Keratinocyte (primary cell): ENCODE data around the gene SAMD14. TPM values are rescaled to one million over a fixed set of nuclear protein-coding genes. Genes with fewer than 3 reads are reported as not detected.

Experiments used
- DNase-seq: peaks from one replicate; pipeline ENCODE4 v3.0.0-alpha.2; 2011; ENCODE audit warnings: low read depth, missing footprints, low spot score
- FAIRE-seq: peaks from 2 replicates; lab custom pipeline; 2011; peaks lifted over from hg19 to GRCh38; lab: Jason Lieb, UNC
- H2AFZ ChIP-seq: 2 replicates; pipeline ENCODE4 v1.6.0; 2012; ENCODE audit warnings: low read length, control low read depth, inconsistent platforms; ENCODE audit not compliant: control insufficient read depth
- H3K27ac ChIP-seq: 2 replicates; pipeline ENCODE4 v1.5.1; 2011; ENCODE audit warnings: low read length; ENCODE audit not compliant: control insufficient read depth, insufficient read depth
- H3K27me3 ChIP-seq: 3 replicates; pipeline ENCODE4 v1.6.0; 2011; ENCODE audit warnings: low read length; ENCODE audit not compliant: control insufficient read depth, insufficient read depth; ENCODE audit errors: extremely low read depth
- H3K36me3 ChIP-seq, 2 experiments: 2 replicates in 1 of 2; 3 replicates in 1 of 2; pipeline ENCODE4 v1.5.1; 2011; ENCODE audit warnings: low read length in 2 of 2, mild to moderate bottlenecking in 1 of 2; ENCODE audit not compliant: control insufficient read depth in 2 of 2, insufficient read depth in 2 of 2; ENCODE audit errors: extremely low read depth in 1 of 2
- H3K4me1 ChIP-seq: 3 replicates; pipeline ENCODE4 v1.5.1; 2011; ENCODE audit warnings: low read length; ENCODE audit not compliant: control insufficient read depth, insufficient read depth; ENCODE audit errors: extremely low read depth
- H3K4me2 ChIP-seq: 3 replicates; pipeline ENCODE4 v1.6.0; 2011; ENCODE audit warnings: low read depth, low read length; ENCODE audit not compliant: control insufficient read depth, insufficient read depth; ENCODE audit errors: extremely low read depth
- H3K4me3 ChIP-seq, 3 experiments: fragments of 200-600 bp in 1 of 3; sonication (generic) in 1 of 3; 2 replicates in 2 of 3; 3 replicates in 1 of 3; pipeline ENCODE4 v1.5.1; 2011 to 2016; ENCODE audit warnings: low read length in 3 of 3, mild to moderate bottlenecking in 3 of 3, control low read depth in 2 of 3, inconsistent platforms in 1 of 3, low read depth in 1 of 3, mixed read lengths in 1 of 3, mixed run types in 1 of 3, moderate library complexity in 1 of 3; ENCODE audit not compliant: control insufficient read depth in 2 of 3, insufficient read depth in 2 of 3; ENCODE audit errors: extremely low read depth in 1 of 3
- H3K79me2 ChIP-seq: 2 replicates; pipeline ENCODE4 v1.6.0; 2012; ENCODE audit warnings: low read length; ENCODE audit not compliant: control insufficient read depth, insufficient read depth
- H3K9ac ChIP-seq: 3 replicates; pipeline ENCODE4 v1.6.0; 2011; ENCODE audit warnings: low read length; ENCODE audit not compliant: control insufficient read depth, insufficient read depth; ENCODE audit errors: extremely low read depth
- H3K9me1 ChIP-seq: 3 replicates; pipeline ENCODE4 v1.6.0; 2011; ENCODE audit warnings: low read length; ENCODE audit not compliant: control insufficient read depth, insufficient read depth; ENCODE audit errors: extremely low read depth
- H3K9me3 ChIP-seq: 2 replicates; pipeline ENCODE4 v1.5.1; 2012; ENCODE audit warnings: low read depth, low read length; ENCODE audit not compliant: control insufficient read depth
- H4K20me1 ChIP-seq: 3 replicates; pipeline ENCODE4 v1.6.0; 2011; ENCODE audit warnings: low read length; ENCODE audit not compliant: control insufficient read depth, insufficient read depth; ENCODE audit errors: extremely low read depth
- CTCF ChIP-seq, 3 experiments: IDR thresholded peaks in 1 of 3; conservative IDR thresholded peaks in 1 of 3; optimal IDR thresholded peaks in 1 of 3; 2 replicates in 2 of 3; 3 replicates in 1 of 3; pipeline versions ENCODE3 to v1.5.1; 2011; ENCODE audit warnings: low read length in 3 of 3, mild to moderate bottlenecking in 3 of 3, moderate library complexity in 2 of 3, control low read depth in 1 of 3, inconsistent platforms in 1 of 3; ENCODE audit not compliant: insufficient read depth in 2 of 3; ENCODE audit errors: extremely low read depth in 1 of 3
- EZH2 ChIP-seq: IDR thresholded peaks from one replicate; pipeline ENCODE4 v1.6.1; 2012; ENCODE audit warnings: inconsistent platforms, mild to moderate bottlenecking, low read length, moderate library complexity
- dilution Hi-C: fragments of 300-500 bp; cut with MboI; formaldehyde crosslinking; loops from one replicate; pipeline ENCODE4 v1.7.0; 2020; ENCODE audit warnings: low sequenced_read_pairs; ENCODE audit not compliant: extremely low pct_ligation_motif_present
- polyA plus RNA-seq, 5 experiments: library from polyadenylated mRNA; depleted of rRNA in 3 of 5; stranded (reverse) in 3 of 5; stranded (forward) in 1 of 5; unstranded in 1 of 5; fragments of >200 nt; gene quantifications; 1 replicate in 1 of 5; 2 replicates in 3 of 5; 3 replicates in 1 of 5; pipeline versions ENCODE4 v1.2.1 to v1.2.3, GENCODE V29; 2011 to 2012; ENCODE audit warnings: missing spikeins in 2 of 5, low read depth in 1 of 5, low replicate concordance in 1 of 5

SAMD14 gene
- polyA plus RNA-seq, 1 donor (not counting 4 experiments of a cell fraction or from before 2014, with no cell fraction given), result not detected

GRCh38 chr17:50167371-50167770 lies 37.4 kb upstream of the SAMD14 start:
- H3K36me3 ChIP-seq, result no peaks in the 10 kb centered on the region
- no peak overlapping the region for H3K9ac ChIP-seq
- no peak overlapping the region for H3K4me2 ChIP-seq
- H3K27ac ChIP-seq, result no peak overlapping the region
- H3K4me1 ChIP-seq, result no peaks in the 10 kb centered on the region
- H2AFZ ChIP-seq, result no peak overlapping the region
- no peaks in the 10 kb centered on the region for H3K79me2 ChIP-seq
- no peaks in the 10 kb centered on the region for H3K9me3 ChIP-seq
- no peaks in the 10 kb centered on the region for H4K20me1 ChIP-seq
- FAIRE-seq (no peak), DNase-seq (no peak)
- no peak overlapping the region for H3K4me3 ChIP-seq
- dilution Hi-C loops, result no loop called here
- H3K9me1 ChIP-seq, result no peaks in the 10 kb centered on the region
- no peak for TF ChIP-seq CTCF (optimal IDR thresholded peaks at IDR 0.05 in 1 of 3, IDR thresholded peaks at IDR 0.05 in 1 of 3, conservative IDR thresholded peaks at IDR 0.05 in 1 of 3; ENCODE audit: extremely low read depth in 1 of 3, insufficient read depth in 2 of 3, low read length in 3 of 3)
- TF ChIP-seq EZH2, result no peak
- H3K27me3 ChIP-seq, result peaks cover 3% of the 10 kb centered on the region

- H3K4me3 ChIP-seq, result no peak overlapping the region
- H3K9ac ChIP-seq, result no peak overlapping the region
- TF ChIP-seq EZH2 (no peak), CTCF (optimal IDR thresholded peaks at IDR 0.05 in 1 of 3, IDR thresholded peaks at IDR 0.05 in 1 of 3, conservative IDR thresholded peaks at IDR 0.05 in 1 of 3; ENCODE audit: extremely low read depth in 1 of 3, insufficient read depth in 2 of 3, low read length in 3 of 3) (no peak)
- no peaks in the 10 kb centered on the region for H3K9me1 ChIP-seq
- no peaks in the 10 kb centered on the region for H3K9me3 ChIP-seq
- H3K4me2 ChIP-seq, result no peak overlapping the region
- H3K36me3 ChIP-seq, result no peaks in the 10 kb centered on the region
- H3K27ac ChIP-seq, result no peak overlapping the region
- dilution Hi-C loops, result no loop called here
- no peak overlapping the region for H2AFZ ChIP-seq
- peaks cover 3% of the 10 kb centered on the region for H3K27me3 ChIP-seq
- H4K20me1 ChIP-seq, result no peaks in the 10 kb centered on the region
- DNase-seq, result no peak
- no peak for FAIRE-seq
- H3K79me2 ChIP-seq, result no peaks in the 10 kb centered on the region
- H3K4me1 ChIP-seq, result peaks cover 3% of the 10 kb centered on the region
Measured at GRCh38 chr17:50166518-50167181, 36.7 kb upstream of the SAMD14 start.
